Suprapubic skin (tissue), 4 donors: ENCODE measurements around the gene FLNA.

Source experiments
- POLR2A ChIP-seq, 2 donors: fragments of 450-650 bp; IDR thresholded peaks; one replicate each; pipeline ENCODE4 v1.6.1; 2017; ENCODE audit warnings: antibody characterized with exemption in 2 of 2, mild to moderate bottlenecking in 2 of 2, moderate library complexity in 2 of 2
- POLR2AphosphoS5 ChIP-seq, 3 donors: sonication (generic); formaldehyde crosslinking; IDR thresholded peaks; one replicate each; pipeline ENCODE4 v1.6.1; 2017; ENCODE audit warnings: antibody characterized with exemption in 3 of 3
- TF ChIP-seq, protein P1 (sequence below), 2 donors: fragments of 200-600 bp in 1 of 2; fragments of 450-650 bp in 1 of 2; sonication (generic) in 1 of 2; IDR thresholded peaks; one replicate each; pipeline ENCODE4 v1.5.1; 2016 to 2019; ENCODE audit warnings: antibody characterized with exemption in 2 of 2, mild to moderate bottlenecking in 1 of 2, moderate library complexity in 1 of 2

- TF ChIP-seq POLR2AphosphoS5 (IDR thresholded peaks at IDR 0.05) (no peak), POLR2A (IDR thresholded peaks at IDR 0.05) (no peak)
- TF ChIP-seq, protein P1, sequence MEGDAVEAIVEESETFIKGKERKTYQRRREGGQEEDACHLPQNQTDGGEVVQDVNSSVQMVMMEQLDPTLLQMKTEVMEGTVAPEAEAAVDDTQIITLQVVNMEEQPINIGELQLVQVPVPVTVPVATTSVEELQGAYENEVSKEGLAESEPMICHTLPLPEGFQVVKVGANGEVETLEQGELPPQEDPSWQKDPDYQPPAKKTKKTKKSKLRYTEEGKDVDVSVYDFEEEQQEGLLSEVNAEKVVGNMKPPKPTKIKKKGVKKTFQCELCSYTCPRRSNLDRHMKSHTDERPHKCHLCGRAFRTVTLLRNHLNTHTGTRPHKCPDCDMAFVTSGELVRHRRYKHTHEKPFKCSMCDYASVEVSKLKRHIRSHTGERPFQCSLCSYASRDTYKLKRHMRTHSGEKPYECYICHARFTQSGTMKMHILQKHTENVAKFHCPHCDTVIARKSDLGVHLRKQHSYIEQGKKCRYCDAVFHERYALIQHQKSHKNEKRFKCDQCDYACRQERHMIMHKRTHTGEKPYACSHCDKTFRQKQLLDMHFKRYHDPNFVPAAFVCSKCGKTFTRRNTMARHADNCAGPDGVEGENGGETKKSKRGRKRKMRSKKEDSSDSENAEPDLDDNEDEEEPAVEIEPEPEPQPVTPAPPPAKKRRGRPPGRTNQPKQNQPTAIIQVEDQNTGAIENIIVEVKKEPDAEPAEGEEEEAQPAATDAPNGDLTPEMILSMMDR (IDR thresholded peaks at IDR 0.05): no peak
Measured at GRCh38 chrX:154353172-154353843, 21.1 kb downstream of the FLNA start.
